22Rv1 (cell line): ENCODE measurements around the gene COPS6.
A peak's percentile ranks its signal among the peaks of the same experiment; 100 is the strongest.

Experiments
- CTCF ChIP-seq: fragments of 450-650 bp; IDR thresholded peaks from 2 replicates; pipeline ENCODE4 v1.5.1; 2017; ENCODE audit warnings: mild to moderate bottlenecking
- ZFX ChIP-seq: fragments of 450-650 bp; IDR thresholded peaks from 2 replicates; pipeline ENCODE4 v1.6.1; 2017; ENCODE audit warnings: antibody characterized with exemption, borderline replicate concordance

- TF ChIP-seq ZFX (no peak), CTCF (peak; percentile 29)
Measured at GRCh38 chr7:100053215-100053614, 35.6 kb upstream of the COPS6 start.
